Suprapubic skin (tissue), 4 donors: ENCODE measurements around the gene NFYB.

Experiments
- POLR2A ChIP-seq, 2 donors: fragments of 450-650 bp; IDR thresholded peaks; one replicate each; pipeline ENCODE4 v1.6.1; 2017; ENCODE audit warnings: antibody characterized with exemption in 2 of 2, mild to moderate bottlenecking in 2 of 2, moderate library complexity in 2 of 2
- POLR2AphosphoS5 ChIP-seq, 3 donors: sonication (generic); formaldehyde crosslinking; IDR thresholded peaks; one replicate each; pipeline ENCODE4 v1.6.1; 2017; ENCODE audit warnings: antibody characterized with exemption in 3 of 3

- no peak for TF ChIP-seq POLR2A (IDR thresholded peaks at IDR 0.05)
- no peak for TF ChIP-seq POLR2AphosphoS5 (IDR thresholded peaks at IDR 0.05)
Observed at GRCh38 chr12:104109446-104110271, 28.4 kb downstream of the NFYB start.
